Neural progenitor cell (in vitro differentiated cells): ENCODE data around the gene CHKA. TPM values are rescaled to one million over a fixed set of nuclear protein-coding genes. Genes with fewer than 3 reads are reported as not detected.

Experiments
- DNase-seq: peaks from one replicate; pipeline ENCODE4 v3.0.0-alpha.2; 2016; ENCODE audit warnings: low spot score
- H2AFZ ChIP-seq: fragments of 200-600 bp; sonication (generic); replicated peaks from 2 replicates; pipeline ENCODE4 v1.6.1; 2016; ENCODE audit warnings: antibody characterized with exemption
- H3F3A ChIP-seq: fragments of 200-600 bp; sonication (generic); 2 replicates; pipeline ENCODE4 v1.6.1; 2016; ENCODE audit warnings: antibody characterized with exemption, low read depth
- H3K27ac ChIP-seq: fragments of 200-600 bp; sonication (generic); 2 replicates; pipeline ENCODE4 v1.5.1; 2016; ENCODE audit warnings: mild to moderate bottlenecking
- H3K27me3 ChIP-seq: fragments of 200-600 bp; sonication (generic); 2 replicates; pipeline ENCODE4 v1.6.1; 2016; ENCODE audit warnings: mild to moderate bottlenecking, moderate library complexity
- H3K36me3 ChIP-seq: fragments of 200-600 bp; sonication (generic); 2 replicates; pipeline ENCODE4 v1.5.1; 2016
- H3K4me1 ChIP-seq: fragments of 200-600 bp; sonication (generic); 2 replicates; pipeline ENCODE4 v1.6.1; 2016; ENCODE audit warnings: mixed run types
- H3K4me2 ChIP-seq: fragments of 200-600 bp; sonication (generic); 2 replicates; pipeline ENCODE4 v1.6.1; 2016
- H3K4me3 ChIP-seq: fragments of 200-600 bp; sonication (generic); 2 replicates; pipeline ENCODE4 v1.5.1; 2016
- H3K79me2 ChIP-seq: fragments of 200-600 bp; sonication (generic); 2 replicates; pipeline ENCODE4 v1.6.1; 2016; ENCODE audit warnings: low read depth
- H3K9ac ChIP-seq: fragments of 200-600 bp; sonication (generic); 2 replicates; pipeline ENCODE4 v1.6.1; 2016
- H3K9me3 ChIP-seq: fragments of 200-600 bp; sonication (generic); 2 replicates; pipeline ENCODE4 v1.5.1; 2016; ENCODE audit warnings: low read depth
- H4K20me1 ChIP-seq: fragments of 200-600 bp; sonication (generic); 2 replicates; pipeline ENCODE4 v1.6.1; 2016; ENCODE audit warnings: low read depth
- H3K27ac Mint-ChIP-seq: 3 replicates; pipeline ENCODE4 v1.8.0; 2021; ENCODE audit warnings: mixed read lengths
- H3K27me3 Mint-ChIP-seq: 2 replicates; pipeline ENCODE4 v1.8.0; 2022; ENCODE audit warnings: low read depth, mild to moderate bottlenecking, inconsistent platforms, moderate library complexity, mixed read lengths; ENCODE audit not compliant: insufficient read depth
- H3K36me3 Mint-ChIP-seq: 3 replicates; pipeline ENCODE4 v1.8.0; 2021; ENCODE audit warnings: mixed read lengths
- H3K4me1 Mint-ChIP-seq: 3 replicates; pipeline ENCODE4 v1.8.0; 2021; ENCODE audit warnings: mixed read lengths
- H3K4me3 Mint-ChIP-seq: 3 replicates; pipeline ENCODE4 v1.8.0; 2021; ENCODE audit warnings: mild to moderate bottlenecking, moderate library complexity, mixed read lengths
- H3K9me3 Mint-ChIP-seq: 3 replicates; pipeline ENCODE4 v1.8.0; 2020; ENCODE audit warnings: mixed read lengths
- EZH2 ChIP-seq: fragments of 200-600 bp; sonication (generic); IDR thresholded peaks from 2 replicates; pipeline ENCODE4 v1.6.1; 2017; ENCODE audit warnings: antibody characterized with exemption, mild to moderate bottlenecking, moderate library complexity
- EZH2phosphoT487 ChIP-seq: fragments of 200-600 bp; sonication (generic); IDR thresholded peaks from 2 replicates; pipeline ENCODE4 v1.6.1; 2017; ENCODE audit warnings: antibody characterized with exemption
- total RNA-seq: library from RNA; depleted of rRNA; stranded (reverse); fragments of >200 nt; gene quantifications from 2 replicates; pipeline ENCODE4 v1.2.3, GENCODE V29; 2015; ENCODE audit warnings: low replicate concordance
- TF ChIP-seq, protein P1 (sequence below): fragments of 200-600 bp; sonication (generic); IDR thresholded peaks from 2 replicates; pipeline ENCODE4 v1.5.1; 2017; ENCODE audit warnings: antibody characterized with exemption, mild to moderate bottlenecking

Gene CHKA
- total RNA-seq, 1 donor from 2014 or later: 36.8 TPM

DNA sequence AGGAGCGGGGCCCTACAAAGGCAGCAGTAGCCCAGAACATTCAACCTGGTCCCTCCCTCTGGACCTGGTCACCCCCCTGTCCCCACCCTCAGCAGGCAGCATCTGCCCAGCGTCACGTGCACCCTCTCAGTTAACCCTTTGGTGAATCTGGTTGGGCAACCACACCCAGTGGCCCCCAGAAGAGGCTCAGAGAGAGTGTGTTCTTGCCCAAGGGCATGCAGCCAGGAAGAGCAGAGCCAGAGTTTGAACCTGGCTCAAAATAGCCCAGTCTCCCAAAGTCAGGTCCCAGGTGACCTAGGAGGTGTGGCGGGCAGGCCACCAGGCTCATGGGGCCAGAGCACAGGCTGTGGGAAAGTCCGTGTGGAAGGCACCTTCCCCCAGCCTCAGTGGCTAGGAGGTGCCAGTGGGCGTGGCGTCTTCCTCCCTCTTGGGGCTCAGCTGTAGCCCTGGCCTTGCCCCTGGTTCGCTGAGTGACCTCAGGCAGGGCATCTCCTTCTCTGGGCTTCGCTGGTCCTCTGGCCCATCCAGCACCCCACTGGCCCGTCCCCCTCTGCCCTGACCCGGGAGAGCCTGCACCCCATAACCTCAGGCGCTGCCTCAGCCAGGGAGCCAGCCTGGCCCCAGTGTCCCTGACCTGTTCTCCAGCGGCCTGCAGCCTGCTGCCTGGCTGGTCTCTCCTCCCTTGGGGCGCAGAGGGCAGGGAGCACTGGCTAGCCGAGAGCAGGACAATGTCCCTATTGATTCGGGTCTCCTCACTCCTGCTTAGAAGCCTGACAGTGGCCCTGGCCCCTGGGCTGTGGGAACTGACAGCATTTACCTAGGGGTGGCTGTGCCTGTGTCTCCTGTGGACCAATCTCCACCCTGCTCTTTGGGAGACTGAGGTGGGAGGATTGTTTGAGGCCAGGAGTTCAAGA, 104.0 kb downstream of the CHKA start:
- H3F3A ChIP-seq: peaks cover 8% of the 10 kb centered on the region
- no peak overlapping the region for H3K4me3 ChIP-seq
- peaks cover 2% of the 10 kb centered on the region for H3K27me3 Mint-ChIP-seq
- no peaks in the 10 kb centered on the region for H3K9me3 ChIP-seq
- H3K4me3 Mint-ChIP-seq: no peak overlapping the region
- H3K27me3 ChIP-seq: no peaks in the 10 kb centered on the region
- no peaks in the 10 kb centered on the region for H3K9me3 Mint-ChIP-seq
- H3K27ac ChIP-seq: no peak overlapping the region
- DNase-seq: no peak
- peaks cover 51% of the 10 kb centered on the region for H3K4me1 Mint-ChIP-seq
- no peaks in the 10 kb centered on the region for H4K20me1 ChIP-seq
- H3K79me2 ChIP-seq: no peaks in the 10 kb centered on the region
- H3K27ac Mint-ChIP-seq: peak overlapping the region; percentile 91
- H3K4me2 ChIP-seq: no peak overlapping the region
- no peaks in the 10 kb centered on the region for H3K36me3 Mint-ChIP-seq
- no peak overlapping the region for H2AFZ ChIP-seq
- H3K4me1 ChIP-seq: peaks cover 9% of the 10 kb centered on the region
- TF ChIP-seq, protein P1, sequence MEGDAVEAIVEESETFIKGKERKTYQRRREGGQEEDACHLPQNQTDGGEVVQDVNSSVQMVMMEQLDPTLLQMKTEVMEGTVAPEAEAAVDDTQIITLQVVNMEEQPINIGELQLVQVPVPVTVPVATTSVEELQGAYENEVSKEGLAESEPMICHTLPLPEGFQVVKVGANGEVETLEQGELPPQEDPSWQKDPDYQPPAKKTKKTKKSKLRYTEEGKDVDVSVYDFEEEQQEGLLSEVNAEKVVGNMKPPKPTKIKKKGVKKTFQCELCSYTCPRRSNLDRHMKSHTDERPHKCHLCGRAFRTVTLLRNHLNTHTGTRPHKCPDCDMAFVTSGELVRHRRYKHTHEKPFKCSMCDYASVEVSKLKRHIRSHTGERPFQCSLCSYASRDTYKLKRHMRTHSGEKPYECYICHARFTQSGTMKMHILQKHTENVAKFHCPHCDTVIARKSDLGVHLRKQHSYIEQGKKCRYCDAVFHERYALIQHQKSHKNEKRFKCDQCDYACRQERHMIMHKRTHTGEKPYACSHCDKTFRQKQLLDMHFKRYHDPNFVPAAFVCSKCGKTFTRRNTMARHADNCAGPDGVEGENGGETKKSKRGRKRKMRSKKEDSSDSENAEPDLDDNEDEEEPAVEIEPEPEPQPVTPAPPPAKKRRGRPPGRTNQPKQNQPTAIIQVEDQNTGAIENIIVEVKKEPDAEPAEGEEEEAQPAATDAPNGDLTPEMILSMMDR: no peak
- TF ChIP-seq EZH2 (no peak), EZH2phosphoT487 (no peak)
- H3K36me3 ChIP-seq: no peaks in the 10 kb centered on the region
- H3K9ac ChIP-seq: no peak overlapping the region

- Histone ChIP-seq H4K20me1 (no peaks in the 10 kb centered on the region), H3K9ac (no peak overlapping the region), H3K4me2 (no peak overlapping the region), H3K4me1 (peaks cover 9% of the 10 kb centered on the region), H3K27me3 (no peaks in the 10 kb centered on the region), H3F3A (peaks cover 8% of the 10 kb centered on the region), H3K9me3 (no peaks in the 10 kb centered on the region), H3K79me2 (no peaks in the 10 kb centered on the region), H3K36me3 (no peaks in the 10 kb centered on the region), H2AFZ (no peak overlapping the region), H3K4me3 (no peak overlapping the region), H3K27ac (no peak overlapping the region)
- H3K4me3 Mint-ChIP-seq: no peak overlapping the region
- peaks cover 7% of the 10 kb centered on the region for H3K27me3 Mint-ChIP-seq
- no peaks in the 10 kb centered on the region for H3K36me3 Mint-ChIP-seq
- H3K9me3 Mint-ChIP-seq: no peaks in the 10 kb centered on the region
- peak overlapping the region; percentile 51 for H3K27ac Mint-ChIP-seq
- H3K4me1 Mint-ChIP-seq: peaks cover 55% of the 10 kb centered on the region
- DNase-seq: no peak
- TF ChIP-seq EZH2: no peak
- TF ChIP-seq, protein P1: no peak
- TF ChIP-seq EZH2phosphoT487: no peak
These were observed 104.9 kb downstream of the CHKA start for GRCh38 chr11:68016161-68016903.

DNA sequence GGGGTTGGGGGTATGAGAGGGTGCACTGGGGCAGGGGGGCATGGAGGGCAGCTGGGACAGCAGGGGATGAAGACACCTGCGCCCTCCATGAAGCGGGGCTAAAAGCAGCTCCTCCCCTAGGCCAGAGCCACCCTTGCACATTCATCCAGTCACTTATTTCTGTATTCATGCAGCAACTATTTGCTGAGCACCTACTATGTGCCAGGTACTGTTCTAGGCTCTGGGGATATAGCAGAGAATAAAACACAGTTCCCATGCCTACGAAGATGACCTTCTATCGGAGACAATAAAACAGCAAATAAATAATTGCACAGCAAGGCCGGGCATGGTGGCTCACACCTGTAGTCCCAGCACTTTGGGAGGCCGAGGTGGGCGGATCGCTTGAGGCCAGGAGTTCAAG, 105.7 kb downstream of the CHKA start:
- Histone ChIP-seq H3K4me1 (peaks cover 9% of the 10 kb centered on the region), H3K9me3 (no peaks in the 10 kb centered on the region), H3K27ac (no peak overlapping the region), H2AFZ (no peak overlapping the region), H3K36me3 (no peaks in the 10 kb centered on the region), H3K9ac (no peak overlapping the region), H3K4me2 (no peak overlapping the region), H3F3A (peaks cover 6% of the 10 kb centered on the region), H3K27me3 (no peaks in the 10 kb centered on the region), H4K20me1 (no peaks in the 10 kb centered on the region), H3K79me2 (no peaks in the 10 kb centered on the region), H3K4me3 (no peak overlapping the region)
- no peak for TF ChIP-seq EZH2
- no peak for TF ChIP-seq EZH2phosphoT487
- TF ChIP-seq, protein P1: no peak
- Mint-ChIP-seq H3K4me3 (no peak overlapping the region), H3K4me1 (peaks cover 57% of the 10 kb centered on the region), H3K27me3 (peaks cover 8% of the 10 kb centered on the region), H3K27ac (no peak overlapping the region), H3K9me3 (no peaks in the 10 kb centered on the region), H3K36me3 (no peaks in the 10 kb centered on the region)
- DNase-seq: no peak
